Ishikawa (cell line): ENCODE data around the gene PLCL2.

Experiments
- CEBPB ChIP-seq: IDR thresholded peaks from 2 replicates; pipeline ENCODE4 v1.6.1; 2012
- FOXM1 ChIP-seq: IDR thresholded peaks from 2 replicates; pipeline ENCODE4 v1.6.1; 2012; ENCODE audit warnings: low read depth, borderline replicate concordance
- RAD21 ChIP-seq: IDR thresholded peaks from 2 replicates; pipeline ENCODE4 v1.6.1; 2012; ENCODE audit warnings: low read depth
- REST ChIP-seq: IDR thresholded peaks from 2 replicates; pipeline ENCODE4 v1.6.1; 2012; ENCODE audit warnings: low read depth, mild to moderate bottlenecking
- TAF1 ChIP-seq: IDR thresholded peaks from 2 replicates; pipeline ENCODE4 v1.6.1; 2012; ENCODE audit warnings: low read depth, mild to moderate bottlenecking
- YY1 ChIP-seq: IDR thresholded peaks from 2 replicates; pipeline ENCODE4 v1.6.1; 2012; ENCODE audit warnings: low read depth

GRCh38 chr3:16875876-16876550 is 8.7 kb upstream of the PLCL2 start:
- no peak for TF ChIP-seq RAD21
- TF ChIP-seq FOXM1, result no peak
- no peak for TF ChIP-seq TAF1
- TF ChIP-seq REST, result no peak
- TF ChIP-seq CEBPB, result no peak
- no peak for TF ChIP-seq YY1
